GM19468 (cell line): ENCODE results near the gene NHLH2.

Source experiments
- ATAC-seq: cut with Tn5 transposase; IDR thresholded peaks from one replicate; pipeline ENCODE4 v1.9.1; 2021; ENCODE audit warnings: mild to moderate bottlenecking, moderate library complexity, moderate number of reproducible peaks; ENCODE audit not compliant: unreplicated experiment; ENCODE audit errors: extremely low read depth

The NHLH2 gene

DNA sequence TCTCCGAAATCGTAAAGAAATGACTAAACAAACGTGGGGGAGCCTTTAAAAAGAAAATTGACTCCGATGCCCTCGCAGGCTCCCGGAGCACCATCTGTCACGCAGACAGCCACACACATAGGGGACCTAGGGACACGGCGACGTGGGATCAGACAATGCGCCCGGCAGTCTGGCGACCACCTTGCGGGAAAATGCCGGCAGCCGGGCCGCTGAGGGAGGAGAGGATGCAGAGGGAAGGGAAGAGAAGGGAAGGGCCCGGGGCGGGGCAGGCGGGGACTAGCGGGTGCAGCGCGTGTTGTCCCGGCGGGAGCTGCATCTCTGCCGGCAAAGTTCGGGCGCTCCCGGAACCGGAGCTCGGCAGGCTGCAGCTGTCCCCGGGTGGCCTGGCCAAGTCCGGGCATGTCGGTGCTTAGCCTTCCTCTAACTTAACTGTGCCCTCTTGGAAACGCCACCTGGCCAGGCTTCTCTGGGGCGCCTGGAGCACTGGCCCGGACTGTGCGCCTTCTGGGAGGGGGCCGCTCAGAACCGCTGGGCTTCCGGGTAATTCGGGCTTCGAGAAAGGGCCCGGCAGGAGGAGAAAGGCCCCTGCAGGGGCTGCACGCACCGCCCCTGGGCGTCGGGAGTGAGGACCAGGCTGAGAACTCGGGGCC, 1.8 kb downstream of the NHLH2 start:
- no peak for ATAC-seq

DNA sequence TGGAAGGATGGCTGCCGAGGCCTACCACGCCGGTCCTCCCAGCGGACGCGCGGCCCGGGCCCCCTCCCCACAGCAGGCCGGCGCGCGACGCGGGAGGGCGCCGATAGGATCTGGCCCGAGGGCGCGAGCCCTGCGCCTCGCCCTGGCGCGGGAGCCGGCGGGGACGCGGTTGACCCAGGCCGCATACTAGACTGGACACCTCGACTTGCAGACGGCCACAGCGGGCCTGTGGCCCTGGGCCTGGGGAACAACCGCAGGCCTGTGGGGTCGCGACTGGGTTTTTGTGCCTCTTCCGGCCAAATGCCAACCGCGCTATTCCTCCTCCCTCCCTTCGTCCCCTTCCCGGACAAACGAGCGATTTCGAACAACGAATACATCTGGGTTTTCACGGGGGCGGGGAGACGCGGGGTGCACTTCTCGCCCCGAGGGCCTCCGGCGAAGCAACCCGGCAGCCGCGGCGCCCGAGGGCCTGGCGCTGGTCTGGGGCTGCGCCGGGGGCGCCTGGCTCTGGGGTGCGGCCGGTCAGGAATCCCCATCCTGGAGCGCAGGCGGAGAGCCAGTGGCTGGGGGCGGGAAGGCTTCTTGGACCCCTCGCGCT, 2.4 kb downstream of the NHLH2 start:
- ATAC-seq: no peak

DNA sequence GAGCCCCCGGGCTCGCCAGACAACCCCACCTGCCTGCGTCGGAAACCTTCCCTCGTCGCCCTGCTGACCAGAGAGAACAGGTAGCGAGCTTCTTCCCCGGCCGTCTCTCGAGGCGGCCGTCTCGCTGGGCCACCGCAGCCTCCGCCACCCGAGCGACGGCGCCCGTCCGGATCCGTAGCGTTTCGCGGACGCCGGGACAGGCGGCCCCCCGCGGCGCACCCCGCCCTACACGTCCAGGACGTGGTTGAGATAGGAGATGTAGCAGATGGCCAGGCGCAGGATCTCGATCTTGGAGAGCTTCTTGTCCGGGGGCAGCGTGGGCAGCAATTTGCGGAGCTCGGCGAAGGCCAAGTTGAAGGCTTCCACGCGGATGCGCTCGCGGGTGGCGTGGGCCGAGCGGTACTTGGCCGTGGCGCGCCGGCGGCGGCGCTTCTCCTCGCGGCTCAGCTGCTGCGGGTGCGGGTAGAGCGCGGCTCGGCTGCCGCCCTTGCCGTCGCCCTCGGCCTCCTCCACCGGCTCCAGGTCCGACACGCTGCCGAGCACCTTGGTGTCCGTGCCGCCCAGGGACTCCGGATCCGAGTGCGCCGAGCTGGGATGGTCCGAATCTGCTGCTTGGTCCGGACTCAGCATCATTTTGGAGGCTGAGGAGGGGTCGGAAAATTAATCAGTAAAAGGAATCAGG, 3.0 kb downstream of the NHLH2 start:
- no peak for ATAC-seq

DNA sequence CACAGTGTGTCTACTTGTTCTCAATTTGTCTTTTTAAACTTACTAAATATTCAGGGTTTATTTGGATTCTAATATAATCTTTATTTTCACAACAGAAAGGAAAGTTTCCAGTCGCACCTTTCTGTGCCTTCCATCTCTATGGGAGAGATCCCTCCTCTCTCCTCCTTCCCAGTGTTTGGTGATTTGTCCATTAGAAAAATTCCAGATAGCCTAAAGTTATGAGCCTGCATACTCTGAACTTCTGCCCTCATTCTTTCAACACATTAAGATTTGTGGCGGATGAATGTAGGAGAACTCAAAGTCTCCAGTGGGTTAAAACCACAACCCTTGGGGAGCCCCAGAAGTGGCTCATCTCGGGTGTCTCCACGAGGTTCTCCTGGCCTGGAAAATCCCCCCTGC, 3.6 kb downstream of the NHLH2 start:
- ATAC-seq: no peak

DNA sequence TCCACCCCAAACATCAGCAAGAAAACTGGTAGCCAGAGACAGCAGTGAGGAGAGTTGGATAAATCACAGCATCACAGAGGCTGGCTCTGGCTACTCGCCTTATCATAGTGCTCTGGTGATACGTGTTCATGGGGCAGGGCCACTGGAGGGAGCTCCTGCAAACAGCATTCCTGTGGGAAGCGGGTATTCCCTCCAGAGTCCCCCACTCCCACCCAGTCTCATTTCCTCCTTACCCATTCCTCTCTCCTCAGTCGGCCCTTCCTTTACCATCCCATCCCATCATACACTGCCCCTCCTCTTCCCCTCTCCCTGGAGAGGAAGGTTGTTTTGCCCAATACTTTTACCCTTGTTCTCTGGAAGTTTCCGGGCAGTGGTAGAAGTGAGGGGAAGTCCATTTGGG, 7.1 kb downstream of the NHLH2 start:
- ATAC-seq: no peak

DNA sequence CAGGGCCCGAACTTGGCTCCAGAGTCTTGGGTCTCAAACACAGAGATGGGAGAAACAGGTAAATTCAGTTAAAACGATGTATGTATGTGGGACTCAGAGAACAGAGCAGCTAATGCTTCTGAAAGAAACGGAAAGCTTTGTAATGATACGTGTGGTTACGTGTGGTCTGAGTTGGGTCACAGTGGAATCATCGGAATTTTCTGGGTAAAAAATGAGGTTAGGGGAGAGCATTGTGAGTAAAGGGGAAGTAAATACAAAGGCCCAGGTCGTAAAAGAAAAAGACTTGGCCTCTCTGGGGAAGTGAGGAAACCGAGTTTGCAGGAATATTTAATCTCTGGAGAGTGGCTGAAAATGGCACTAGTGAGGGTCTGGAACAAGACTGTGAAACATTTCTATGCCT, 8.3 kb downstream of the NHLH2 start:
- no peak for ATAC-seq

DNA sequence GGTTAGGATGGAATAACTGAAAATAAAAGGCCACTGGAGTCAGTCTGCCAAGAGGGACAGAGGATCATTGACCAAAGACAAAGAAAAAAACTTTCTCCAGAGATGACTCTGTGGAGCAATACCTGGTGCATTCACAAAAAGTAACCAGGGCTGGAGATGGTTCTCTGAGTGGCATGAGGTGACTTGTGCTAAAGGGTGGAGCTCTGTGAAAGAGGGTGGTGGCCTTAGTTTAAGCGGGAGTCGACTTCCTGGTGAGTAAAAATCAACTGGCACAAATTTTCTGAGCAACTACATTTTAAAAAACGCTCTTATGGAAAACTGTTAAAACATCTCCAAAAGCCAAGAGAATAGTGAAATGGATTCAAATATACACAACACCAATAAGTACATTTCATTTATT, 10.0 kb downstream of the NHLH2 start:
- no peak for ATAC-seq

DNA sequence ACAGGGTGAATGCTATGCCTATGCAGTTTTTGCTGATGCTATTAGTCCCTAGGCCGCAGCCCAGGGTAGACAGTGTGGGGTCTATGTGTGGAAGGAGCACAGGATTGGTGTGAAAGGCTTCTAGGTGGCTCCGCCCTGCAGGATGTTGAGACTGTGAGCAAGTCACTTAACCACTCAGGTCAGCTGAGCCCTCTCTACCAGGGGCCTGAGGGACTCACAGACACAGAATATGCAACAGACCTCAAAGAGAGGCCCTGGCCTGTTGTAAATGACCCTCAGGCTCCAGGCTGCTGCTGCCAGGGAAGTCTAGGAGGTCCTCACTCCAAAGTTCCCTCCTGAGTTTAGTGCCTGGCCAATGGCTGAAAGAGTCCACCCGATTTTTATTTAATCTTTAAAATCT, 11.0 kb downstream of the NHLH2 start:
- ATAC-seq: no peak

DNA sequence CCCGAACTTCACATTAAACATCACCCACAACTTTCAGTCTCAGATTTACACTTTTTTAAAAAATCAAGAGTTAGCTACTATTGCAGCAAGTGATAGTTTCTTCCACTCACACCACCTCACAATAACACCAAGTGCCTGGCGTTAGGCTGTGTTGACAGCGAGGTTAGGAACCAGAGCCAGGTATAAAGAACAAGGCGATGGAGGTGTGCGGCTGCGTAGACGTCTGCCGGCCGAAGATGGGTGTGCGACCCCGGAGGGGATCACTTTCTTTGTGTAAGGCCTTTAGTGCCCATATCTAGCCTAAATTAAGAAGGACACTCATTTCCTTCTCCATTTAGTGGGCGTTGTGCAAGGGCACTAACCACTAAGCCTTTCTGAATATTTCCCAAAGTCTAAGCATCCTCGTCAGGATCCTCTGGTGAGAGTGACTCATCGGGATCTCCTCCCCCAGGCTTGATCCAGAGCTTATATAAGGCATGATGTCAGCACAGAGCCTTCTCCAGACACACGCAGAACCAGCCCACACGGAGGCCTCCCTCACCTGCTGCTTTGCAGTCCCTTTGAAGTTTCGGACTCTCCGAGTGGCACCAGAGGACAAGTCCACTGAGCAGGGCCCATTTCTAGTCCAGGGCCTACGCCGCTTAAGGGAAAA, 11.8 kb downstream of the NHLH2 start:
- ATAC-seq: no peak

DNA sequence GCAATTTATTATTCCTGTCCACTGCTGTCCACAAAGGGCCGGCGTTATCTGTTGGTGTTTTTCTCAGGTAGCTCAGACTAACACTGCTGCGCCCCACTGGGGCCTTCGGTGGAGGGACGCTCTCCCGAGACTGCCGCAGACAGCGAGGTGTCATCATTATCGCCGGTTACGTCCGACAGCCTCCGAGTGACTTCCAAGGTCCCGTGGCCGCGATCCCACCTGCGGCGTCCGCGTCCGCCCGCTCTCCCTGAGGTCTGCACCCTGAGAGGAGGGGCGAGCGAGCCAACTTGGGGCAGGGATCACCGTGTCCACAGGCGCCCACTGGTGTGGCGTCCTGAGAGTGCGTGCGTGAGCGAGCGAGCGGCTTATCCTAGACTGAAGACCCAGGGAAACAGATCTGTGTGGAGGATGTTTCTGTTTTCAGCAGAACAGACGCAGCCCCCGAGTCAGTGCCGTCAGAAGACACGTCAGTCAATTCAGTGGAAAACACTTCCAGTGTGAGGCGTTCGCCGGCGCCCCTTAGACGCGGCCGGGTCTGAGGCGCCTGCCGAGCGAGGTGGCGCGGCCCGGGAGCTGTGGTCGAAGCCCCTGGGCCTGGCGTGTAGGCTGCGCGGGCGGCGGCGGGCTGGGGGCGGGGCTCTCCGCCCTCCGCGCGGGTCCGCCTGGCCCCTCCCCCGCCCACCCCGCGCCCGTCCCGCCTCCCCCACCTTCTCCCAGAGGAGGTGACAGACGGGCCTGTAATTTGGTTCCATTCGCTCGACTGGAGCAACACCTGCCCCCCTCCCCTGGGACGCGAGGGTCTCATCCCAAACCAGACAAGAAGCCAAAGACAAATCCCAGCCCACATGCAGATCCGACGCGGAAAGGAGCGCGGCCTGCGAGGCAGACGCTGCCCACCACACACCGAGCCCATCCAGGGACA, 12.6 kb downstream of the NHLH2 start:
- ATAC-seq: no peak

DNA sequence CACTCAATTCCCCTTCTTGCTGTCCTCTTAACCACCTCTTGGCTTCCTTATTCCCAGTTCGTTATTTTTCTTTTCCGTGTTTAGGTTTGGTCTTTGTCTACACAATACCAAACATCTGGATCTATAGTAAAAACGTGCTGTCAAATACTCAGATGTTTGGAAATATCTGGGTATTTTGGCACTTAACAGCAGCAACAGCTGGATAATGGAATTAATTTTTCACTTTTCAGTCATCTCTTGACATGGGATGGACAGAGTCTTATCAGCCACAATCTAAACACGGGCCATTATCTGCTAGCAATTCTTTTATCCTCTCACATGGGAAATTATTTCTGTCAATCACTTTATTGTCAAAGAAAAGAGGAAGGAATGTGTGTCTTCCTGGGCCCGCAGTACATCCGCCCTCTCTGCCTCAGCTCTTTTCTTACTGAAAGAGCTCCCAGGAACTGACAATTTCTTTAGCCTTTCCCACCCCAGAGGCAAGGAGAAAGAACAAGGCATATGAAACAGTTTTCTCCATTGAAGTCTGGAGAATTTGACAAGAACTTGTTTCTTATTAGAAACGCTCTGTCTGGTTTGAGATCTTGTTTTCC, 13.4 kb downstream of the NHLH2 start:
- no peak for ATAC-seq

DNA sequence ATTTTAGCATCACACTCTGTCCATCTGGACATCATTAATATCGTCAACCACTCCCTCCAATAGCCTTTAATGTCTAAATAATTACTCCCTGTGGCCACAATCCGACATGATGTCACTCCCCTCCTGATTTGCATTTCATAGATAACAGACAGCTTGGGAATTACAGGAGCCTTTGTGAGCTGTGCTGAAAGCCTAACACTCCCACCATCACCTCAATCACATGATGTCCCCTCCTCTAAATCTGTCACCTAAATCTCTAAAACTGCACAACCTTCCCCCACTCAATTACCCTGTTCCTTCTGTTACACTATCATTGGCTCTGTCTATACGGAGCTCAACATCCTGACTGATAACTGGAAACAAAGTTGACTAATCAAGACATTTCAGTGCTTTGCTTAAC, 14.3 kb downstream of the NHLH2 start:
- no peak for ATAC-seq

DNA sequence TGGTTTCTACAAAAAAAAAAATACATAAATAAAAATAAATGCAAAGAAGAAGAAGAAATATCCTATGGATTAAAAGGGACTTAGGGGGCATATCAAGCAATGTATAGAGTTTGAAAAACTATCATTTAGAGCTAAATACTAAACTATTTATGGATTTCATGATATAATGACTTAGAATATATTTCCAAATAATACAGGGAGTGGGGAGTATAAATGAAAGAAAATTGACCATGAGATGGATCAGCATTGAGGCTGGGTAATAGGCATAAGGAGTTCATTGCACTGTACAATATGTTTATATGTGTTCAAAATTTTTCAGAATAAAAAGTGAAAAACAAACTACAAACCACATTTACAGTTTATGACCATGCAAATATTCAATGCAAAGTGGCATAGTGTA, 18.8 kb downstream of the NHLH2 start:
- ATAC-seq: no peak

DNA sequence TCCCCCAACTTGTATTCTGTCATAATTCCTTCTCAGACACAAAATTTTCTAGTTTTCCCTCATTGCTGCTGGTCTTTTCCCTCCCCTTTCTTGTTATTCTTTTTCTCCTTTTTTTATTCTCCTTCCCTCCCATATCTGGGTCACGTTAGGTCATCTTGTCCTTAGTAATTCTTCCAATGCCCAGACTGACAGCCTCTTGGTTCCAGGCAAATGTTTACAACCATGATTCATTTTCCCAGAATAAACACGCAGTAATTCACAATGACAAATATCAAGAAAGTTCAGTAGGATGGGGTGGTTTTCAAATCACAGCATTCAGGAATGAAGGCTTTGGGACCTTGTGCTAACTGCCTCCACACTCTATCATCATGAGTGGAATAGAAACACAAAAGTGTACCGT, 25.2 kb downstream of the NHLH2 start:
- no peak for ATAC-seq

DNA sequence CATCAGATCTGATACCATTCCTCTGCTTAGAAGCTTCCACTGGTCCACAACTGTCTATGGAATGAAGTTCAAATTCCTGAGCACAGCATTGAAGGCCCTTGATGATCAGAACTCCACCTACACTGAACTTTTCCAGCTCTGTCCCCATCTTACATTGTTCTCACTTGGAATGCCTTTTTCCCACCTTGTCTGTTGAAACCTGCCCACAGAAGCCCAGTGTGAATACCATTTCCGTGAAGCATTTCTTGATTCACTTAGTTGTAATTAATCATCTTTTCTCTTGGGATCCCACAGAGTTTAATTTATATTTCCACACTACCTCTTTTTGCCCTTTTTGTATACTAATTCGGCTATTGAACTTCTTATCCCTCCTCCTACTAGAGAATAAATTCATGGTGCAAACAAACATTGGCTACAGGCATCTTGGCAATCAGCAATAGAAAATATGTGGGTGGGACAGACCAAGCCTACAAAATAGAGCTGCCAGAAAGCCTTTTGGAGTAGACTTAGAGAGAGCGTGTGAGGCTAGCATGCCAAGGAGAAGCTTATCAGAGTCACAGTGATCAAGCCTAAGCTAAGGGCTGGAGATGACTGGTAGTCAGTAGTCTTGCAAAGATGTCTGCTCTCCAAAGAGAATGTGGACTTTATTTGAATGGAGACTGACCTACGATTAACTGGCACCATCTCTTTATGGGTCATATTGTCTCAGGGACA, 26.1 kb downstream of the NHLH2 start:
- no peak for ATAC-seq

DNA sequence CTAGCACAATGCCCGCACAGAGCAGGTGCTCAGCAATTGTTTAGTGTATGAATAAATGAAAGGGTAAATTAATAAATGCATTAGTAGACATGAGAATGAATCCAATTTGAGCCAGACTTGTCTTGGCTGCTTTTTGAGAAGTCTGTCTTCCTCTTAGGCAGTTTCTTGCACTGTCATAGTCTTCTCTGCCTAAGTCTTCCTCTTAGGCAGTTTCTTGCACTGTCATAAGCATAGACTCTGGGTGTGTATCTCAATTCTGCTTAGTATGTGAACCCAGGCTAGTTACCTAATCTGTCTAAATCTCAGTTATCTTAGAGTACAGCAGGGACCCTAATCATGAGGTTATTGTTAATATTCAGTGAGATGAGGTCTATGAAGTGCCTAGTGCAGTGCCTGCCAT, 27.2 kb downstream of the NHLH2 start:
- no peak for ATAC-seq

DNA sequence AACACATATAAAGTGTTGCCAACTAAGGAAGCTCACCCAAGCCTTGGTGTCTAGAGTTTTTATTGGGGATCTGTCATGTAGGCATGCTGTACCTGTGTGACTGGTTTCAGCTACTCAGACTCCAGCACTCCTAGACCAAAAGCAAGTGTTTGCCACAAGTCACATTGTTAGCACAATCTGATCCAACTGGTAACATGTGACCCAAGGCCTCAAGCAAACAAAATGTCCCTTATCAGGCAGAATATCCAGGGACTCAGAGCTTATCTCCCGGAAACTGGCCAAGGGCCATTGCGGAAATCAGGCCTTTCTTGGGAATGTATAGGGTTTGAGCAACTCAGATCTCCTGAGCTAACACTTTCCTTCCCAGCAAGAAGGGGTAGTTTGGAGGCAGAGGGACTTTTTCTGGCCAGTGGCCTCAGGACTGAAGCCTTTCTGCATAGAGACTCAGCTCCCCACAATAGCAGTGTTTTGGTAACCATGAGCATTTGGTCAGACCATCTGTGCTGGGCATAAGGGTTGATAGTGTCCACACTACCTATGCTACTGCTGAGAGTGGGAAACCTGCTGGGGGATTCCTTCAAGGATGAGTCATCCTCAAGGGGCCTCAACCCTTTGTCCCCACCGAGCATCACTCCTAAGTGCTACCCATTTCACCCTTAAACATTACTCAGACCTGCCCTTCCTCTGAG, 29.6 kb downstream of the NHLH2 start:
- no peak for ATAC-seq

DNA sequence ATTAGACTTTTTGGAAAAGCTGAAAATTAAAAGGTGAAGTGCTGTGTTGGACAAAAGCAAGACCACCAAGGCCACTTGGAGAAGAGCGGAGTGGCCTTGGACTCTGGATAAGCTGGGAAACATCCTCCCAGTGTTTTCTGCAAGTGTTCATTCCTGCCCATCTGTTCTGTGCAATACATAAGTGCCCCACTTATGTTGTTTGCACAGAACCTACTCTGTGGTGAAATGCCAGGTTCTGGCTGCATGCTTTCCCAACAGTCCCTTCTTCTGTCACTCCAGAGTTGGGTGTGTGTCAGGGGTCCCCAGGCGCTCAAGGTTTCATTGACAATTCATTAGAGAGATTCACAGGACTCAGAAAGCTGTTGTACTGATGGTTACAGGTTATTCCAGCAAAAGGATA, 30.3 kb downstream of the NHLH2 start:
- ATAC-seq: no peak

DNA sequence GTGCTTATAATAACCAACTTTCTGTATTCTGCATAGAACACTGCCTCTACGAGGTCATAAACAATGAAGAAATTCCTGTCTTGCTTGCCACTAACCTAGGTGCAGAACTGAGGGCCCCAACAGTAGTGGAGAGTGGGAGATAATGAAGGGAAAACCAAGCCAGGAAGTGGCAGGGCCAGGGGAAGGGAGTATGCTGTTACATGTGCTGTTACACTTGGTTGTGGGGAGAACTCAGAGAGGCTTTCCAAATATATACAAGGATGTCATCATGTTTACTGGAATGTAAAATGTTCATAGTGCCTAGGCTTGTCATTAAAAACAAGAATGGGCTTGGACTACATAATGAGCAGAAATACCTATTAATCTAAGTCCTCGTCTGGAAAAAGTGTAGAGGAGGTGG, 31.1 kb downstream of the NHLH2 start:
- no peak for ATAC-seq
